ENCODE data around the gene ANTXR1.
A peak's percentile ranks its signal among the peaks of the same experiment; 100 is the strongest.

ANTXR1 gene

GRCh38 chr2:69013840-69014821 lies 1.2 kb downstream of the ANTXR1 start:
- TF ChIP-seq CTCF (IDR thresholded peaks at IDR 0.05; ENCODE audit: low read depth, low read length): no peak; the same call in none of the 2 replicates
- DNase-seq (ENCODE audit: extremely low read depth, low read depth): no peak

GRCh38 chr2:69017080-69017479 lies 4.1 kb downstream of the ANTXR1 start:
- TF ChIP-seq CTCF (IDR thresholded peaks at IDR 0.05; ENCODE audit: low read depth, low read length): no peak
- DNase-seq (ENCODE audit: extremely low read depth, low read depth): peak; percentile 42

GRCh38 chr2:69017835-69018234 lies 4.9 kb downstream of the ANTXR1 start:
- DNase-seq (ENCODE audit: extremely low read depth, low read depth): no peak
- no peak for TF ChIP-seq CTCF (IDR thresholded peaks at IDR 0.05; ENCODE audit: low read depth, low read length)

GRCh38 chr2:69018678-69019095 lies 5.7 kb downstream of the ANTXR1 start:
- no peak for DNase-seq (ENCODE audit: extremely low read depth, low read depth)
- TF ChIP-seq CTCF (IDR thresholded peaks at IDR 0.05; ENCODE audit: low read depth, low read length): no peak

- no peak for TF ChIP-seq CTCF (IDR thresholded peaks at IDR 0.05; ENCODE audit: low read depth, low read length)
- DNase-seq (ENCODE audit: extremely low read depth, low read depth): no peak
Measured at GRCh38 chr2:69020496-69021426, 7.8 kb downstream of the ANTXR1 start.

DNA sequence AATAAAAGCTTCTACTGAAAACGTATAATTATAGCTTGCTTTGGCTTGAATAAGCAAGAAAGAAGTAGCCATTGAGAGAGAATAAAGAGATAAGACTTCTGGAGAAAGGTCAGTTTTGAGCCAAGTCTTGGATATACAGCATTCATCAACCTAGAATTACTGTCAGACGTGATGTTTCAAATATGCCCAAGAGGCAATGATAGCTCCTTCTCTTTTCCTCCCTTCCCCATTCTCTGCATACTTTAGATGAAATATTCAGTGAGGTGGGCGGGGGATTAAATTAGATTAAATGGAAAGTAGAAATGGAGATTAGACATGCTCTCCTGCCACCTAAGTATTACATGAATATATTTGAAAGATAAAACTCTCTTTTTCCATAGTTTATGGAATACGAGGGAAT lies 8.7 kb downstream of the ANTXR1 start:
- no peak for DNase-seq (ENCODE audit: extremely low read depth, low read depth)
- TF ChIP-seq CTCF (IDR thresholded peaks at IDR 0.05; ENCODE audit: low read depth, low read length): no peak
